KOPT-K1 (cell line): ENCODE data around the gene YPEL2.
"Not testable (repeated sequence)": the region's sequence is repeated elsewhere in the genome, so short reads cannot be mapped to it uniquely, and the experiment has no call there.

Experiments
- H3K27ac ChIP-seq: fragments of 200-600 bp; sonication (generic); 2 replicates; pipeline ENCODE4 v1.5.1; 2016; ENCODE audit warnings: antibody characterized with exemption, mild to moderate bottlenecking, low read depth, low read length; ENCODE audit not compliant: poor library complexity, severe bottlenecking
- H3K36me3 ChIP-seq: fragments of 200-600 bp; sonication (generic); 2 replicates; pipeline ENCODE4 v1.5.1; 2017; ENCODE audit warnings: antibody characterized with exemption, mild to moderate bottlenecking, low read length, moderate library complexity; ENCODE audit not compliant: insufficient read depth
- H3K9me3 ChIP-seq: fragments of 200-600 bp; sonication (generic); 2 replicates; pipeline ENCODE4 v1.5.1; 2017; ENCODE audit warnings: antibody characterized with exemption, low read length, mild to moderate bottlenecking; ENCODE audit not compliant: insufficient read depth, poor library complexity, severe bottlenecking

YPEL2 gene

GRCh38 chr17:59331129-59331928 lies at the start of gene YPEL2:
Gene YPEL2 (plus strand): TSS chr17:59331655. CDS start chr17:59353410, 21,755 bp downstream.
- Histone ChIP-seq H3K36me3 (no peaks in the 10 kb centered on the region), H3K9me3 (no peaks in the 10 kb centered on the region), H3K27ac (no peak within 1 kb of the TSS)

- Histone ChIP-seq H3K9me3 (no peaks in the 10 kb centered on the region), H3K36me3 (no peaks in the 10 kb centered on the region), H3K27ac (no peak overlapping the region)
Observed at GRCh38 chr17:59284317-59284716, 47.1 kb upstream of the YPEL2 start.

GRCh38 chr17:59287452-59287851 lies 44.0 kb upstream of the YPEL2 start:
- Histone ChIP-seq H3K9me3 (no peaks in the 10 kb centered on the region), H3K27ac (no peak overlapping the region), H3K36me3 (no peaks in the 10 kb centered on the region)

- H3K36me3 ChIP-seq, result no peaks in the 10 kb centered on the region
- H3K9me3 ChIP-seq, result no peaks in the 10 kb centered on the region
- no peak overlapping the region for H3K27ac ChIP-seq
Observed at GRCh38 chr17:59287891-59288290, 43.6 kb upstream of the YPEL2 start.

- H3K27ac ChIP-seq, result no peak overlapping the region
- no peaks in the 10 kb centered on the region for H3K9me3 ChIP-seq
- no peaks in the 10 kb centered on the region for H3K36me3 ChIP-seq
Observed at GRCh38 chr17:59289981-59290301, 41.5 kb upstream of the YPEL2 start.

GRCh38 chr17:59290302-59290998 lies 41.0 kb upstream of the YPEL2 start:
- not testable (repeated sequence) for H3K9me3 ChIP-seq, H3K36me3 ChIP-seq, H3K27ac ChIP-seq

- H3K27ac ChIP-seq, result no peak overlapping the region
- no peaks in the 10 kb centered on the region for H3K9me3 ChIP-seq
- no peaks in the 10 kb centered on the region for H3K36me3 ChIP-seq
Observed at GRCh38 chr17:59292174-59292523, 39.3 kb upstream of the YPEL2 start.

- Histone ChIP-seq H3K27ac (no peak overlapping the region), H3K9me3 (no peaks in the 10 kb centered on the region), H3K36me3 (no peaks in the 10 kb centered on the region)
Observed at GRCh38 chr17:59296190-59296589, 35.3 kb upstream of the YPEL2 start.

- Histone ChIP-seq H3K36me3 (no peaks in the 10 kb centered on the region), H3K27ac (no peak overlapping the region), H3K9me3 (no peaks in the 10 kb centered on the region)
Observed at GRCh38 chr17:59298521-59298920, 32.9 kb upstream of the YPEL2 start.

GRCh38 chr17:59299400-59300092 lies 31.9 kb upstream of the YPEL2 start:
- H3K9me3 ChIP-seq, result no peaks in the 10 kb centered on the region
- H3K36me3 ChIP-seq, result no peaks in the 10 kb centered on the region
- H3K27ac ChIP-seq, result no peak overlapping the region

- H3K27ac ChIP-seq, result no peak overlapping the region
- H3K36me3 ChIP-seq, result no peaks in the 10 kb centered on the region
- H3K9me3 ChIP-seq, result no peaks in the 10 kb centered on the region
Observed at GRCh38 chr17:59300941-59301340, 30.5 kb upstream of the YPEL2 start.

- Histone ChIP-seq H3K27ac (no peak overlapping the region), H3K36me3 (no peaks in the 10 kb centered on the region), H3K9me3 (no peaks in the 10 kb centered on the region)
Observed at GRCh38 chr17:59304811-59305210, 26.6 kb upstream of the YPEL2 start.

- no peaks in the 10 kb centered on the region for H3K36me3 ChIP-seq
- no peaks in the 10 kb centered on the region for H3K9me3 ChIP-seq
- H3K27ac ChIP-seq, result no peak overlapping the region
Observed at GRCh38 chr17:59310263-59310920, 21.1 kb upstream of the YPEL2 start.

GRCh38 chr17:59311051-59311468 lies 20.4 kb upstream of the YPEL2 start:
- Histone ChIP-seq H3K9me3 (no peaks in the 10 kb centered on the region), H3K36me3 (no peaks in the 10 kb centered on the region), H3K27ac (no peak overlapping the region)

- not testable (repeated sequence) for H3K36me3 ChIP-seq, H3K9me3 ChIP-seq, H3K27ac ChIP-seq
Observed at GRCh38 chr17:59311521-59311920, 19.9 kb upstream of the YPEL2 start.
